Natural killer cell (primary cell): ENCODE measurements around the gene GDA. TPM values are rescaled to one million over a fixed set of nuclear protein-coding genes. Genes with fewer than 3 reads are reported as not detected.

Experiments
- ATAC-seq, 3 donors: fragments of 150-1000 bp in 2 of 3; fragments of 200-7000 bp in 1 of 3; cut with Tn5 transposase; 1 replicate in 1 of 3; 2 replicates in 2 of 3; pipeline ENCODE4 v1.10.0; 2021; ENCODE audit warnings: mild to moderate bottlenecking in 2 of 3, moderate library complexity in 2 of 3
- DNase-seq, 2 donors: peaks; one replicate each; pipeline versions ENCODE4 v3.0.0 to v3.0.0-alpha.2; 2013 to 2021; ENCODE audit warnings: mixed read lengths in 1 of 2
- H3K27ac ChIP-seq: one replicate; pipeline ENCODE4 v1.5.1; 2013; ENCODE audit warnings: mild to moderate bottlenecking, low read length
- H3K27me3 ChIP-seq: one replicate; pipeline ENCODE4 v1.6.1; 2013; ENCODE audit warnings: low read length; ENCODE audit not compliant: control insufficient read depth, insufficient read depth
- H3K36me3 ChIP-seq: one replicate; pipeline ENCODE4 v1.6.1; 2013; ENCODE audit warnings: low read length; ENCODE audit not compliant: control insufficient read depth, insufficient read depth
- H3K4me1 ChIP-seq: one replicate; pipeline ENCODE4 v1.6.1; 2013; ENCODE audit warnings: low read length; ENCODE audit not compliant: control insufficient read depth, insufficient read depth
- H3K4me3 ChIP-seq: one replicate; pipeline ENCODE4 v1.5.1; 2013; ENCODE audit warnings: low read length
- H3K9me3 ChIP-seq: one replicate; pipeline ENCODE4 v1.6.1; 2013; ENCODE audit warnings: low read length; ENCODE audit not compliant: control insufficient read depth, insufficient read depth
- H3K27ac Mint-ChIP-seq, 2 donors: one replicate each; pipeline ENCODE4 v1.8.0; 2022; ENCODE audit warnings: mild to moderate bottlenecking in 2 of 2, mixed read lengths in 2 of 2, moderate library complexity in 1 of 2
- H3K27me3 Mint-ChIP-seq, 2 donors: one replicate each; pipeline ENCODE4 v1.8.0; 2022; ENCODE audit warnings: low read depth in 2 of 2, mixed read lengths in 2 of 2
- H3K36me3 Mint-ChIP-seq: one replicate; pipeline ENCODE4 v1.8.0; 2022; ENCODE audit warnings: mixed read lengths
- H3K4me1 Mint-ChIP-seq, 2 donors: one replicate each; pipeline ENCODE4 v1.8.0; 2022; ENCODE audit warnings: mixed read lengths in 2 of 2
- H3K4me3 Mint-ChIP-seq: one replicate; pipeline ENCODE4 v1.8.0; 2022; ENCODE audit warnings: mild to moderate bottlenecking, moderate library complexity, mixed read lengths
- H3K9me3 Mint-ChIP-seq, 2 donors: one replicate each; pipeline ENCODE4 v1.8.0; 2022; ENCODE audit warnings: mixed read lengths in 2 of 2
- WGBS: methylation state at CpG from one replicate; pipeline ENCODE4 v1.1.7; 2013; ENCODE audit warnings: missing lambda C conversion rate; ENCODE audit not compliant: insufficient coverage; 5-methylcytosine and 5-hydroxymethylcytosine counted together
- intact Hi-C: fragments of 100-400 bp; cut with micrococcal nuclease; formaldehyde crosslinking; loops from one replicate; pipeline ENCODE4 v1.14.2; 2022
- total RNA-seq, 4 donors: library from RNA; stranded (reverse); fragments of 120-200 nt in 1 of 4; gene quantifications; one replicate each; pipeline versions ENCODE4 v1.2.3 to v1.2.4, GENCODE V29; 2013 to 2022
- TF ChIP-seq, protein P1 (sequence below): fragments of 200-600 bp; IDR thresholded peaks from one replicate; pipeline ENCODE4 v1.8.0; 2022; ENCODE audit warnings: antibody characterized with exemption

Gene GDA
- total RNA-seq, 3 donors from 2014 or later (not counting 1 experiment from before 2014, with no cell fraction given): not detected

DNA sequence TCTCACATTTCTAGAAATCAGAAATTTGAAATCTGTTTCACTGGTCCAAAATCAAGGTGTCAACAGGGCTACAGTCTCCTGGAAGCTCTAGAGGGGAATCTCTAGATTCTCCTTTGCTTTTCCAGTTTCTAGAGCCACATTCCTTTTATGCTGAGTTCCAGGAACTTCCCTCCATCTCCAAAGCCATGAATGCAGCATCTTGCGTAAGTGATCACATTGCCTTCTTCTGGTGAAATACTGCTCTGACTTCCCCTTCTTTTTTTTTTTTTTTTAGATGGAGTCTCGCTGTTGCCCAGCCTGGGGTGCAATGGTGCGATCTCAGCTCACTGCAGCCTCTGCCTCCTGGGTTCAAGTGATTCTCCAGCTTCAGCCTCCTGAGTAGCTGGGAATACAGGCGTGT lies 23.8 kb downstream of the GDA start:
- H3K36me3 Mint-ChIP-seq: no peaks in the 10 kb centered on the region
- H3K4me1 ChIP-seq: no peaks in the 10 kb centered on the region
- no peaks in the 10 kb centered on the region for H3K4me1 Mint-ChIP-seq
- H3K9me3 Mint-ChIP-seq: no peaks in the 10 kb centered on the region
- TF ChIP-seq, protein P1, sequence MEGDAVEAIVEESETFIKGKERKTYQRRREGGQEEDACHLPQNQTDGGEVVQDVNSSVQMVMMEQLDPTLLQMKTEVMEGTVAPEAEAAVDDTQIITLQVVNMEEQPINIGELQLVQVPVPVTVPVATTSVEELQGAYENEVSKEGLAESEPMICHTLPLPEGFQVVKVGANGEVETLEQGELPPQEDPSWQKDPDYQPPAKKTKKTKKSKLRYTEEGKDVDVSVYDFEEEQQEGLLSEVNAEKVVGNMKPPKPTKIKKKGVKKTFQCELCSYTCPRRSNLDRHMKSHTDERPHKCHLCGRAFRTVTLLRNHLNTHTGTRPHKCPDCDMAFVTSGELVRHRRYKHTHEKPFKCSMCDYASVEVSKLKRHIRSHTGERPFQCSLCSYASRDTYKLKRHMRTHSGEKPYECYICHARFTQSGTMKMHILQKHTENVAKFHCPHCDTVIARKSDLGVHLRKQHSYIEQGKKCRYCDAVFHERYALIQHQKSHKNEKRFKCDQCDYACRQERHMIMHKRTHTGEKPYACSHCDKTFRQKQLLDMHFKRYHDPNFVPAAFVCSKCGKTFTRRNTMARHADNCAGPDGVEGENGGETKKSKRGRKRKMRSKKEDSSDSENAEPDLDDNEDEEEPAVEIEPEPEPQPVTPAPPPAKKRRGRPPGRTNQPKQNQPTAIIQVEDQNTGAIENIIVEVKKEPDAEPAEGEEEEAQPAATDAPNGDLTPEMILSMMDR: no peak
- H3K27ac Mint-ChIP-seq: no peak overlapping the region
- intact Hi-C loops: no loop called here
- H3K4me3 Mint-ChIP-seq: no peak overlapping the region
- H3K27ac ChIP-seq: no peak overlapping the region
- peaks cover 0 to 5% of the 10 kb centered on the region in 2 donors for H3K27me3 Mint-ChIP-seq
- H3K36me3 ChIP-seq: no peaks in the 10 kb centered on the region
- H3K27me3 ChIP-seq: no peaks in the 10 kb centered on the region
- DNase-seq (no peak), ATAC-seq (no peak)
- H3K9me3 ChIP-seq: no peaks in the 10 kb centered on the region
- no peak overlapping the region for H3K4me3 ChIP-seq
- 88% methylated on average over 4 of the region's 4 CpGs for WGBS

DNA sequence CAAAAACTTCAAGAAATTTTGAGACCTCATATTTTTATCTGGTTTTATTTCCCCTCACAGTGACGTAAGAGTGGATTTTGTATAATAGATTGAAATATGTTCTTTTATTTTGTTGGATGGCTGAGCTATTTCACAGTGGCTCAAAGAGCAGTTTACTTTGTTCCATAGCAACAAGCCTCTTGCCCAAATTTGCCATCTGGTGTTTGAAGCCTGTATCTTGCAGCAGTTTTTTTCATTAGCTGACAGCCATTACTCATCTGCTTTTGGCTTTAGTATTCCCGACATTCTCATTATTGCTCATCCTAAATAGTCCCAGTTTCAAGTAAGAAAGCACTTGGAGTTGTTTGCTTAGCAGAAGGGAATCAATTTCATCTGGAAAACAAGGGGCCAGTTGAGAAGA lies 36.3 kb downstream of the GDA start:
- Mint-ChIP-seq H3K9me3 (no peaks in the 10 kb centered on the region), H3K4me1 (no peaks in the 10 kb centered on the region), H3K27ac (no peak overlapping the region), H3K4me3 (no peak overlapping the region), H3K27me3 (peaks cover 6% of the 10 kb centered on the region in 2 donors), H3K36me3 (no peaks in the 10 kb centered on the region)
- no peak overlapping the region for H3K4me3 ChIP-seq
- H3K4me1 ChIP-seq: no peaks in the 10 kb centered on the region
- no peak for ATAC-seq
- no peak for DNase-seq
- H3K27me3 ChIP-seq: no peaks in the 10 kb centered on the region
- no peak overlapping the region for H3K27ac ChIP-seq
- WGBS: 67% methylated on average over 1 of the region's 2 CpGs
- no peaks in the 10 kb centered on the region for H3K36me3 ChIP-seq
- no peaks in the 10 kb centered on the region for H3K9me3 ChIP-seq
- TF ChIP-seq, protein P1: no peak
- intact Hi-C loops: no loop called here

DNA sequence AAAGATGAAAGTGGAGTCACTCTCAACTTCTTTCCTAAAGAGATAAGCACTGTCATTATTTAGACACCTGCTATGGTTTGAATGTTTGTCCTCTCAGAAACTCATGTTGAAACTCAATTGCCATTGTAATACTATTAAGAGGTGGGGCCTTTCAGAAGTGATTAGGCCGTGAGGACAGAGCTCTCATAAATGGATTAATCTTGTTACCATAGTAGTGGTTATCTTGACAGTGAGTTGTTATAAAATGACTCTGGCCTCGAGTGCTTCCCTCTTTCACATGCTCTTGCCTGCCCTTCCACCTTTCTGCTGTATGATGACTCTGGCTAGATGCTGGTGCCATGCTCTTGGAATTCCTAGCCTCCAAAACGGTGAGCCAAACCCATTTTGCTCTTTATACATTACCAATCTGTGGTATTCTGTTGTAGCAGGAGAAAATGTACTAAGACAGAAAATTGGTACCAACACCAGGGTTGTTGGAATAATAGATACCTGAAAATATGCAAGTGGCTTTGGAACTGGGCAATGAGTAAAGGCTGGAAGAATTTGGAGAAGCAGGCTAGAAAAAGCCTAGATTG lies 38.0 kb downstream of the GDA start:
- Histone ChIP-seq H3K27me3 (no peaks in the 10 kb centered on the region), H3K4me1 (no peaks in the 10 kb centered on the region), H3K27ac (no peak overlapping the region), H3K36me3 (no peaks in the 10 kb centered on the region), H3K4me3 (no peak overlapping the region), H3K9me3 (no peaks in the 10 kb centered on the region)
- Mint-ChIP-seq H3K27ac (no peak overlapping the region), H3K36me3 (no peaks in the 10 kb centered on the region), H3K4me1 (no peaks in the 10 kb centered on the region), H3K27me3 (peaks cover 6 to 13% of the 10 kb centered on the region in 2 donors), H3K9me3 (no peaks in the 10 kb centered on the region), H3K4me3 (no peak overlapping the region)
- TF ChIP-seq, protein P1: no peak
- ATAC-seq: no peak
- intact Hi-C loops: no loop called here
- 36% methylated on average over 1 of the region's 3 CpGs for WGBS
- no peak for DNase-seq

DNA sequence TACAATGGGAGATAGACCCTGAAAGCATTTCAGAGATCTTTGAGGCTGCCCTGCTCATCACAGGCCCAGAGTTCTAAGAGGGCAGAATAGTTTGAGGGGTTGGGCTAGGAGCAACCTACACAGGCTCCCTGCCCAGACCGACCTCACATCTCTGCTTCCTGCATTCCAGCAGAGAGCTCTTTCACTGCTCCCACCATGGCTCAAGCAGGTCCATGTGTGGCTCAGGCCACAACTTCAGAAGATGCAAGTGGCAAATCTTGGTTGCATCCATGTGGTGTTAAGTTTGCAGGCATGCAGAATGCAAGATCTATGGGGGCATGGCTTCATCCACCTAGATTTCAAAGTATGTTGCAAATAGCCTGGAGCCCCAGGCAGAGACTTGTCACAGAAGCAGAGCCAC lies 39.0 kb downstream of the GDA start:
- no peak for ATAC-seq
- H3K4me1 ChIP-seq: no peaks in the 10 kb centered on the region
- no peak overlapping the region for H3K4me3 ChIP-seq
- no peak for DNase-seq
- Mint-ChIP-seq H3K4me1 (no peaks in the 10 kb centered on the region), H3K27ac (no peak overlapping the region), H3K36me3 (no peaks in the 10 kb centered on the region), H3K4me3 (no peak overlapping the region), H3K27me3 (peaks cover 4 to 13% of the 10 kb centered on the region in 2 donors), H3K9me3 (no peaks in the 10 kb centered on the region)
- TF ChIP-seq, protein P1: no peak
- no peaks in the 10 kb centered on the region for H3K9me3 ChIP-seq
- 69% methylated on average over 1 of the region's 1 CpG for WGBS
- intact Hi-C loops: no loop called here
- H3K27me3 ChIP-seq: no peaks in the 10 kb centered on the region
- no peaks in the 10 kb centered on the region for H3K36me3 ChIP-seq
- H3K27ac ChIP-seq: no peak overlapping the region
